C4-2B (cell line): Measurements from ENCODE around the gene PAK1.

Experiments used
- H3K27ac ChIP-seq: fragments of 450-650 bp; 2 replicates; pipeline ENCODE4 v1.5.1; 2017
- ZFX ChIP-seq: fragments of 450-650 bp; IDR thresholded peaks from 2 replicates; pipeline ENCODE4 v1.6.1; 2017
- TF ChIP-seq, protein P1 (sequence below): fragments of 450-650 bp; conservative IDR thresholded peaks from 2 replicates; pipeline ENCODE4 v1.5.1; 2017; ENCODE audit warnings: mild to moderate bottlenecking

The PAK1 gene

GRCh38 chr11:77351281-77351886, 122.5 kb downstream of the PAK1 start:
- TF ChIP-seq, protein P1, sequence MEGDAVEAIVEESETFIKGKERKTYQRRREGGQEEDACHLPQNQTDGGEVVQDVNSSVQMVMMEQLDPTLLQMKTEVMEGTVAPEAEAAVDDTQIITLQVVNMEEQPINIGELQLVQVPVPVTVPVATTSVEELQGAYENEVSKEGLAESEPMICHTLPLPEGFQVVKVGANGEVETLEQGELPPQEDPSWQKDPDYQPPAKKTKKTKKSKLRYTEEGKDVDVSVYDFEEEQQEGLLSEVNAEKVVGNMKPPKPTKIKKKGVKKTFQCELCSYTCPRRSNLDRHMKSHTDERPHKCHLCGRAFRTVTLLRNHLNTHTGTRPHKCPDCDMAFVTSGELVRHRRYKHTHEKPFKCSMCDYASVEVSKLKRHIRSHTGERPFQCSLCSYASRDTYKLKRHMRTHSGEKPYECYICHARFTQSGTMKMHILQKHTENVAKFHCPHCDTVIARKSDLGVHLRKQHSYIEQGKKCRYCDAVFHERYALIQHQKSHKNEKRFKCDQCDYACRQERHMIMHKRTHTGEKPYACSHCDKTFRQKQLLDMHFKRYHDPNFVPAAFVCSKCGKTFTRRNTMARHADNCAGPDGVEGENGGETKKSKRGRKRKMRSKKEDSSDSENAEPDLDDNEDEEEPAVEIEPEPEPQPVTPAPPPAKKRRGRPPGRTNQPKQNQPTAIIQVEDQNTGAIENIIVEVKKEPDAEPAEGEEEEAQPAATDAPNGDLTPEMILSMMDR = no peak
- TF ChIP-seq ZFX = no peak
- H3K27ac ChIP-seq = no peak overlapping the region

GRCh38 chr11:77347948-77348347, 125.9 kb downstream of the PAK1 start:
- H3K27ac ChIP-seq = no peak overlapping the region
- no peak for TF ChIP-seq ZFX
- TF ChIP-seq, protein P1 = no peak

- TF ChIP-seq ZFX = no peak
- TF ChIP-seq, protein P1 = no peak
- H3K27ac ChIP-seq = no peak overlapping the region
These were observed 126.8 kb downstream of the PAK1 start for GRCh38 chr11:77346906-77347603.

DNA sequence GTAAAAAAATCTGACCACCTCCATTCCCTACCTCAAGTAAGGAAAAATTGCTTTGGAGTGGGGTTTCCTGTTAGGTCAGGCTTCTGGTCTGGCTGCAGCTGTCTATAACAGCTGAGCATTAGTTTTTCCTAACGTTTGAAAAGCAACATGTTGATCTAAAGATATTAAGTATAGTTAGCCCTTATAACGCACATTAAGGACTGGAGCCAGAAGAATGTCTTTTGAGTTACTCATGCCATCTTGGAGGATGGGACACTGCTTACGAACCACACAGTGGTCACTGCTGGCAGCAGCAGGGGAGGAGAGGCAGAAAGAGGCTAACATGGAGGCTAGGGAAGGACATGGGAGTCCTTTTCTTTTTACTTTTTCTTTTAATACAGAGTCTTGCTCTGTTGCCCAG, 128.3 kb downstream of the PAK1 start:
- no peak overlapping the region for H3K27ac ChIP-seq
- no peak for TF ChIP-seq ZFX
- TF ChIP-seq, protein P1 = no peak

- TF ChIP-seq, protein P1 = no peak
- no peak for TF ChIP-seq ZFX
- no peak overlapping the region for H3K27ac ChIP-seq
These were observed 133.4 kb downstream of the PAK1 start for GRCh38 chr11:77340501-77340900.

DNA sequence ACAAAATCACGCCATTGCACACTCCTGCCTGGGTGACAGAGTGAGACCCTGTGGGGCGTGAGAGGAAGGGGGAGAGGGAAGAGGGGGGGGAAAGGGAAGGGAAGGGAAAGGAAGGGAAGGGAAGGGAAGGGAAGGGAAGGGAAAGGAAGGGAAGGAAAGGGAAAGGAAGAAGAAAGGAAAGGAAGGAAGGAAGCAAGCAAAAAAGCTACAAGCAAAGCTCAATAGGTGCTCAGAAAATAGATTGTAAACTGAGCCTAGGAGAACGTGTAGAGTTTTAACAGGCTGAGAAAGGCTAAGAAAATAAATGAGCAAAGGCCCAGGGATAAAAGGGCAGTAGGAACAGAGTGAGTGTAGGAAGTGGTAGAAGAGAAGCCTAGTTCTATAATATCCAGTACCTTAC, 141.6 kb downstream of the PAK1 start:
- no peak for TF ChIP-seq ZFX
- TF ChIP-seq, protein P1 = no peak
- no peak overlapping the region for H3K27ac ChIP-seq

GRCh38 chr11:77325159-77325558, 148.7 kb downstream of the PAK1 start:
- TF ChIP-seq ZFX = no peak
- TF ChIP-seq, protein P1 = no peak
- H3K27ac ChIP-seq = no peak overlapping the region
